Measurements from ENCODE around the gene PYGO2.

DNA sequence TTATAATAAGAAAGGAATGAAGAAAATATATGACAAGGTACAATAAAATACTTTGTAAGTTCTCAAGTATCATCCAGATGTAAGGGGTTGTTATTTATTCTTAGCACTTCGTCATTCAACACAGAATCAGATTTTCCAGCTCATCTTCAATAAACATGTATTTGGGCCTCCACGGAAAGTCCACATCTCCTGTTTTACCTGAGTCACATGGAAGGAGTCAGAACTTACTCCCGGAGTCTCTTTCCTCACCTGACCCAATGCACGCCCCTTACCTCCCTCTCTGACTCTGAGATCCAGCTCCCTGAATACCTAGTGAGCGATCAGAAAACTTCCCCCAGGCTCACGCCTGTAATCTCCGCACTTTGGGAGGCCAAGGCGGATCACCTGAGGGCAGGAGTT is 23.6 kb downstream of the PYGO2 start:
- TF ChIP-seq, protein P1, sequence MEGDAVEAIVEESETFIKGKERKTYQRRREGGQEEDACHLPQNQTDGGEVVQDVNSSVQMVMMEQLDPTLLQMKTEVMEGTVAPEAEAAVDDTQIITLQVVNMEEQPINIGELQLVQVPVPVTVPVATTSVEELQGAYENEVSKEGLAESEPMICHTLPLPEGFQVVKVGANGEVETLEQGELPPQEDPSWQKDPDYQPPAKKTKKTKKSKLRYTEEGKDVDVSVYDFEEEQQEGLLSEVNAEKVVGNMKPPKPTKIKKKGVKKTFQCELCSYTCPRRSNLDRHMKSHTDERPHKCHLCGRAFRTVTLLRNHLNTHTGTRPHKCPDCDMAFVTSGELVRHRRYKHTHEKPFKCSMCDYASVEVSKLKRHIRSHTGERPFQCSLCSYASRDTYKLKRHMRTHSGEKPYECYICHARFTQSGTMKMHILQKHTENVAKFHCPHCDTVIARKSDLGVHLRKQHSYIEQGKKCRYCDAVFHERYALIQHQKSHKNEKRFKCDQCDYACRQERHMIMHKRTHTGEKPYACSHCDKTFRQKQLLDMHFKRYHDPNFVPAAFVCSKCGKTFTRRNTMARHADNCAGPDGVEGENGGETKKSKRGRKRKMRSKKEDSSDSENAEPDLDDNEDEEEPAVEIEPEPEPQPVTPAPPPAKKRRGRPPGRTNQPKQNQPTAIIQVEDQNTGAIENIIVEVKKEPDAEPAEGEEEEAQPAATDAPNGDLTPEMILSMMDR (conservative IDR thresholded peaks at IDR 0.05; ENCODE audit: low read length), result no peak
- TF ChIP-seq EZH2phosphoT487 (IDR thresholded peaks at IDR 0.05; ENCODE audit: borderline replicate concordance), result no peak
